Endodermal cell (in vitro differentiated cells): Measurements from ENCODE around the gene NOX3. TPM values are rescaled to one million over a fixed set of nuclear protein-coding genes. Genes with fewer than 3 reads are reported as not detected.

Source experiments
- DNase-seq: peaks from one replicate; pipeline ENCODE4 v3.0.0-alpha.2; 2017
- H3K27ac ChIP-seq: 2 replicates; pipeline ENCODE4 v1.5.1; 2013; ENCODE audit warnings: mild to moderate bottlenecking, low read depth, low read length, moderate library complexity
- H3K27me3 ChIP-seq: 2 replicates; pipeline ENCODE4 v1.6.1; 2013; ENCODE audit warnings: mild to moderate bottlenecking, low read length, moderate library complexity; ENCODE audit not compliant: insufficient read depth, control insufficient read depth, poor library complexity, severe bottlenecking
- H3K36me3 ChIP-seq: 2 replicates; pipeline ENCODE4 v1.7.0; 2013; ENCODE audit warnings: mild to moderate bottlenecking, low read length, moderate library complexity; ENCODE audit not compliant: control insufficient read depth, insufficient read depth
- H3K4me1 ChIP-seq: one replicate; pipeline ENCODE4 v1.7.0; 2013; ENCODE audit warnings: low read length; ENCODE audit not compliant: control insufficient read depth, insufficient read depth
- H3K4me3 ChIP-seq: 2 replicates; pipeline ENCODE4 v1.5.1; 2013; ENCODE audit warnings: mild to moderate bottlenecking, low read length, moderate library complexity
- H3K9ac ChIP-seq: 2 replicates; pipeline ENCODE4 v1.6.1; 2013; ENCODE audit warnings: mild to moderate bottlenecking, low read length, moderate library complexity; ENCODE audit not compliant: poor library complexity, severe bottlenecking; ENCODE audit errors: extremely low read depth
- H3K9me3 ChIP-seq: 2 replicates; pipeline ENCODE4 v1.6.1; 2013; ENCODE audit warnings: mild to moderate bottlenecking, low read length, moderate library complexity; ENCODE audit not compliant: control insufficient read depth
- H3K27ac Mint-ChIP-seq: 2 replicates; pipeline ENCODE4 v1.8.0; 2020; ENCODE audit warnings: mixed read lengths
- H3K27me3 Mint-ChIP-seq: 2 replicates; pipeline ENCODE4 v1.8.0; 2021; ENCODE audit warnings: mild to moderate bottlenecking, mixed read lengths; ENCODE audit not compliant: insufficient read depth
- H3K36me3 Mint-ChIP-seq: 2 replicates; pipeline ENCODE4 v1.8.0; 2020; ENCODE audit warnings: low read depth, mixed read lengths
- H3K4me1 Mint-ChIP-seq: 2 replicates; pipeline ENCODE4 v1.8.0; 2020; ENCODE audit warnings: mixed read lengths
- H3K4me3 Mint-ChIP-seq: 2 replicates; pipeline ENCODE4 v1.8.0; 2020; ENCODE audit warnings: mild to moderate bottlenecking, moderate library complexity, mixed read lengths
- H3K9me3 Mint-ChIP-seq: 2 replicates; pipeline ENCODE4 v1.8.0; 2020; ENCODE audit warnings: mild to moderate bottlenecking, mixed read lengths
- CTCF ChIP-seq: fragments of 200-600 bp; sonication (generic); conservative IDR thresholded peaks from 2 replicates; pipeline ENCODE4 v1.5.0; 2021; ENCODE audit warnings: antibody characterized with exemption, mild to moderate bottlenecking
- WGBS, 2 experiments: methylation state at CpG; one replicate each; pipeline versions ENCODE4 v1.1.5 to v1.1.7; 2013; ENCODE audit warnings: missing lambda C conversion rate in 2 of 2, mixed read lengths in 1 of 2; ENCODE audit not compliant: insufficient coverage in 1 of 2, insufficient read length in 1 of 2; 5-methylcytosine and 5-hydroxymethylcytosine counted together
- total RNA-seq, 2 donors: library from RNA; stranded (reverse); fragmentation: NEBNext Ultra II Directional in 1 of 2; extraction: Animal tissue kit (Norgen Biotek cat#: 25700) in 1 of 2; gene quantifications; 2 replicates in 1 of 2; 3 replicates in 1 of 2; pipeline ENCODE4 v1.2.1, GENCODE V29; 2021

NOX3 gene
- total RNA-seq, 2 donors from 2014 or later: not detected

GRCh38 chr6:155502393-155502792 lies 46.8 kb upstream of the NOX3 start:
- no peaks in the 10 kb centered on the region for H3K36me3 Mint-ChIP-seq
- no peak for DNase-seq
- peaks cover 5% of the 10 kb centered on the region for H3K9me3 ChIP-seq
- no peaks in the 10 kb centered on the region for H3K27me3 Mint-ChIP-seq
- H3K4me1 Mint-ChIP-seq: peaks cover 3% of the 10 kb centered on the region
- H3K4me3 Mint-ChIP-seq: no peak overlapping the region
- no peaks in the 10 kb centered on the region for H3K36me3 ChIP-seq
- H3K9me3 Mint-ChIP-seq: peaks cover 4% of the 10 kb centered on the region
- no peak overlapping the region for H3K9ac ChIP-seq
- 100% methylated on average over 1 of the region's 1 CpG; no CpG with 5 or more reads in 1 of the 2 experiments for WGBS, 2 experiments
- no peak overlapping the region for H3K4me3 ChIP-seq
- no peak for TF ChIP-seq CTCF
- H3K27ac Mint-ChIP-seq: no peak overlapping the region
- H3K27me3 ChIP-seq: no peaks in the 10 kb centered on the region
- no peak overlapping the region for H3K27ac ChIP-seq
- no peaks in the 10 kb centered on the region for H3K4me1 ChIP-seq

GRCh38 chr6:155499574-155499973 lies 43.9 kb upstream of the NOX3 start:
- H3K27me3 ChIP-seq: no peaks in the 10 kb centered on the region
- no peak for TF ChIP-seq CTCF
- no peak overlapping the region for H3K27ac Mint-ChIP-seq
- peaks cover 5% of the 10 kb centered on the region for H3K9me3 ChIP-seq
- H3K9ac ChIP-seq: no peak overlapping the region
- no peaks in the 10 kb centered on the region for H3K36me3 Mint-ChIP-seq
- H3K9me3 Mint-ChIP-seq: peaks cover 4% of the 10 kb centered on the region
- no peak overlapping the region for H3K4me3 ChIP-seq
- H3K4me1 ChIP-seq: peaks cover 8% of the 10 kb centered on the region
- 92 to 95% methylated on average over 4 of the region's 4 CpGs for WGBS, 2 experiments
- peaks cover 18% of the 10 kb centered on the region for H3K4me1 Mint-ChIP-seq
- no peak for DNase-seq
- no peak overlapping the region for H3K27ac ChIP-seq
- no peaks in the 10 kb centered on the region for H3K36me3 ChIP-seq
- no peak overlapping the region for H3K4me3 Mint-ChIP-seq
- H3K27me3 Mint-ChIP-seq: no peaks in the 10 kb centered on the region

GRCh38 chr6:155498370-155498769 lies 42.7 kb upstream of the NOX3 start:
- Histone ChIP-seq H3K27ac (no peak overlapping the region), H3K9me3 (peaks cover 8% of the 10 kb centered on the region), H3K9ac (no peak overlapping the region)

More at GRCh38 chr6:155498370-155498769, 42.7 kb upstream of the NOX3 start:
- Histone ChIP-seq H3K4me1 (peaks cover 13% of the 10 kb centered on the region), H3K4me3 (no peak overlapping the region), H3K27me3 (no peaks in the 10 kb centered on the region), H3K36me3 (no peaks in the 10 kb centered on the region)
- Mint-ChIP-seq H3K4me3 (no peak overlapping the region), H3K36me3 (no peaks in the 10 kb centered on the region), H3K9me3 (peaks cover 6% of the 10 kb centered on the region), H3K27me3 (no peaks in the 10 kb centered on the region), H3K4me1 (peaks cover 25% of the 10 kb centered on the region), H3K27ac (no peak overlapping the region)
- no peak for TF ChIP-seq CTCF
- WGBS, 2 experiments: 92 to 100% methylated on average over 2 of the region's 2 CpGs
- DNase-seq: no peak
